HT1080 (cell line): ENCODE measurements around the gene GJA5. TPM values are rescaled to one million over a fixed set of nuclear protein-coding genes. Genes with fewer than 3 reads are reported as not detected.

Experiments used
- DNase-seq: peaks from one replicate; pipeline ENCODE4 v3.0.0-alpha.2; 2015; ENCODE audit warnings: low read depth
- polyA plus RNA-seq, 2 experiments: library from polyadenylated mRNA; depleted of rRNA; stranded (reverse); fragments of >200 nt; gene quantifications; 2 replicates each; pipeline ENCODE4 v1.2.3, GENCODE V29; 2015
- total RNA-seq: library from RNA; depleted of rRNA; stranded (reverse); fragments of >200 nt; shearing (Covaris generic); gene quantifications from 2 replicates; pipeline ENCODE4 v1.2.3, GENCODE V29; 2014; rRNA removed

GJA5 gene
- total RNA-seq, result not detected in 2 replicates
- polyA plus RNA-seq (2015; cell fraction: cytosol; rRNA removed), result not detected in 2 replicates
- not detected in 2 replicates for polyA plus RNA-seq (2015; cell fraction: nucleus; rRNA removed)

GRCh38 chr1:147760481-147761260 lies at the start of gene GJA5:
Gene GJA5 (minus strand): TSS chr1:147760602. CDS start chr1:147759238, 1,364 bp downstream.
- no peak for DNase-seq

GRCh38 chr1:147809236-147809635 lies 48.8 kb upstream of the GJA5 start:
- DNase-seq, result no peak

- DNase-seq, result no peak
Measured at GRCh38 chr1:147808025-147808424, 47.6 kb upstream of the GJA5 start.

GRCh38 chr1:147807405-147807804 lies 47.0 kb upstream of the GJA5 start:
- no peak for DNase-seq

GRCh38 chr1:147804942-147805723 lies 44.7 kb upstream of the GJA5 start:
- peak; percentile 12 for DNase-seq

- DNase-seq, result peak; percentile 53
Measured at GRCh38 chr1:147800804-147801203, 40.4 kb upstream of the GJA5 start.

- DNase-seq, result no peak
Measured at GRCh38 chr1:147798731-147799130, 38.3 kb upstream of the GJA5 start.

GRCh38 chr1:147794570-147794969 lies 34.2 kb upstream of the GJA5 start:
- DNase-seq, result no peak

- DNase-seq, result no peak
Measured at GRCh38 chr1:147791876-147792275, 31.5 kb upstream of the GJA5 start.

- no peak for DNase-seq
Measured at GRCh38 chr1:147787765-147788164, 27.4 kb upstream of the GJA5 start.

GRCh38 chr1:147786536-147786935 lies 26.1 kb upstream of the GJA5 start:
- no peak for DNase-seq

- no peak for DNase-seq
Measured at GRCh38 chr1:147785794-147786506, 25.5 kb upstream of the GJA5 start.

- no peak for DNase-seq
Measured at GRCh38 chr1:147784941-147785340, 24.5 kb upstream of the GJA5 start.

- DNase-seq, result peak; percentile 39
Measured at GRCh38 chr1:147781056-147781471, 20.7 kb upstream of the GJA5 start.

GRCh38 chr1:147777694-147778093 lies 17.3 kb upstream of the GJA5 start:
- DNase-seq, result no peak

- DNase-seq, result no peak
Measured at GRCh38 chr1:147773215-147773715, 12.9 kb upstream of the GJA5 start.

GRCh38 chr1:147772570-147772969 lies 12.2 kb upstream of the GJA5 start:
- DNase-seq, result no peak

GRCh38 chr1:147771226-147772125 lies 11.1 kb upstream of the GJA5 start:
- peak; percentile 19 for DNase-seq

GRCh38 chr1:147769106-147769505 lies 8.7 kb upstream of the GJA5 start:
- DNase-seq, result no peak

GRCh38 chr1:147768582-147768981 lies 8.2 kb upstream of the GJA5 start:
- no peak for DNase-seq
